ELR (cell line): ENCODE measurements around the gene ADGRV1.
"Not testable (repeated sequence)": the region's sequence is repeated elsewhere in the genome, so short reads cannot be mapped to it uniquely, and the experiment has no call there.

Source experiments
- DNase-seq: peaks from one replicate; pipeline ENCODE4 v3.0.0-alpha.2; 2015; ENCODE audit warnings: low read depth

ADGRV1 gene

DNA sequence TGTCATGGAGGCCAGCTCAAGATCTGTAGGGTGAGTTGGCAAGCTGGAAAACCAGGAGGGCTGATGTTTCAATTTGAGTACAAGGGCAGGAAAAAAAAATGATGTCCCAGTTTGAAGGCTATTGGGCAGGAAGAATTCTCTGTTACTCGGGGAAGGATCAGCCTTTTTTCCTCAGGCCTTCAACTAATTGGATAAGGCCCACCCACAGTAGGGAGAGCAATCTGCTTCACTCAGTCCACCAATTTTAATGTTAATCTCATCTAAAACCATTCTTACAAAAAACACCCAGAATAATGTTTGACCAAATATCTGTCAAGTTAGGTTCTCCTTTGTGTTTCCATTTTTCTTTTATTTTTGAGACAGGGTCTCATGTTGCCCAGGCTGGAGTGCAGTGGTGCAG lies 442.1 kb downstream of the ADGRV1 start:
- no peak for DNase-seq

DNA sequence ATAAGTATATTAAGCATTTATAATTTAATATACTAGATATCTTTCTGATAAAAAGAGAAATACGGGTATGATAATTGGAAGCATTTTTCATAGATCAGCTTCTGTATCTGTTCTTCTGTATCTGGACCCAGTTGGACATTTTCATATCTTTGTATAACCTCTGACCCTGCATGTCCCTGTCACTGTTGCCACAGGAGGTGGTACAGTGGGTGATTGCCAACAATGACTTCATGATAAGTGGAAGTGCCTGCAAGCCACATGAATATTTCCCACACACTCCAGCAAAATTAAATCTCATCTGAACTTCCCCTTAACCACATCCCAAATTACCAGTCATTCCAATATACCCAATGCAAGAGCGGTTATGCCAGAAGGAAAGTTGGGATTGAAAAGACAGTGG lies 448.1 kb downstream of the ADGRV1 start:
- DNase-seq: no peak

- no peak for DNase-seq
Measured at GRCh38 chr5:91007251-91007650, 448.7 kb downstream of the ADGRV1 start.

- no peak for DNase-seq
Measured at GRCh38 chr5:91007780-91008402, 449.3 kb downstream of the ADGRV1 start.

DNA sequence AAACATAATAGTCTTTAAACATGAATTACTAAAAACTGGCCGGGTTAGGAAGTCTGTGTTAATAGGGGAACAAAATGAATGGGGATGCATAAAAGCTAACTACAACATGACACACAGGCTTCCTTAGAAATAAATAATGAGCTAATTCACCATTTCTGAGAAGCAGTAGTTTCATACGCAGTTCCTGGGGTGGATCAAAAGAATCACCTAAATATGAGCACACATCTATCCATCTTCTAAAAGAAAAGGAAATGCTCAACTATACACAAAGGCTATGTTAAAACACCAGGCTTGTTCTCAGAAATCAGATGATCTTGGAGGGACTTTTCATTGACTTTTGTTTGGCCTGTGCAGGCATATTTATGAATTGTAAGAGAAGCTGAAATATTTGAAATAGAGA lies 451.5 kb downstream of the ADGRV1 start:
- no peak for DNase-seq

GRCh38 chr5:91011029-91011428 lies 452.4 kb downstream of the ADGRV1 start:
- DNase-seq: peak; percentile 4

GRCh38 chr5:91012867-91013266 lies 454.3 kb downstream of the ADGRV1 start:
- not testable (repeated sequence) for DNase-seq

DNA sequence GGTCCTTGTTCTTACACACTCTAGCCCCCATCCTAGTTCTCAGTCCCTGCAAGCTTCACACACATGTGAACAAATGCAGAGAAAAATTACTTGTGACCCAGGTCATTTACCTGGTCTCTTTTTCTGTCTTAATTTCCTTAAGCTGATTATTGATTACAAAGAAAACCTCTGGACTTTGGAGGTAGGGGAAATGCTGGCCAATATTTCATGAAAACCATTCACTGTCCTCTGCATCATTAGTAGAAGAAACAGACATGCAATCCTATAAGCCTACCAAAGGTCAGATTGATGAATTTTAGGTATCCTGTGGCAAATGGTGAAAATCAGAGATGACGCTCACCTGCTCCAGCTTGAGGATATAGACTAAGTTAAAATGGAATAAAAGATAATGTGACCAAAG lies 457.7 kb downstream of the ADGRV1 start:
- no peak for DNase-seq

GRCh38 chr5:91016954-91017700 lies 458.5 kb downstream of the ADGRV1 start:
- DNase-seq: peak; percentile 33

- DNase-seq: no peak
Measured at GRCh38 chr5:91018200-91018599, 459.6 kb downstream of the ADGRV1 start.

- DNase-seq: no peak
Measured at GRCh38 chr5:91018712-91019371, 460.2 kb downstream of the ADGRV1 start.

DNA sequence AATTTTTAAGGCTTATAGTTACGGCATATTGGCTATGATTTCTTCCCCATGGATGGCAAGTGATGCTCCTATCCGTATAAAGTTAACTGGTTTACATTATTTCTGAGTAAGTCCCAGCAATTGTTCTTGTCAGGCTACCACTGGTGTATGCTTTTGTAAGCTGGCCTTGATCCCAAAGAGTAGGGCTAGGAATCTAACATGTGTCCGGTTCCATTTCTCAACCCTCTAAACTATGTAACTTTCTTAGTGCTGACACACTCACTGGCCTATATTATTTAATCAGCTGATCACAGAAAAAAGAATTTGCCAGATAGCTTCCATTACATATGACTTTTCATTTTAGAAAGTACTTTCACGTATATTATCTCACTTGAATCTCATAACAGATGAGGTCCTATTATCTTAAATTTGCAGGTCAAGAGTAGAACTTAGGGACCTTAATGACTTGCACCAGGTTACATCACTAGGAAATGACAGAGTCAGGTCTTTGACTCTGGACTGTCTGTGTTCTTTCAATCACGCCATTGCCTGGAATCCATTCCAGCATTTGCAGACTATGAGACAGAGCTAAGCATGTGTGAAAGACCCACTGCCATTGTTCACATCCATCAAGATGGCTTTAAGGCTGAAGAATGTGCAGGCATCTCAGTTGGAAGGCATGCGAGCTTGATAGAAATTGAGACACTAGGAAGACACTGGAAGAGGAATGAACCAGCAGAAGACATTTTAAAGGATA lies 461.6 kb downstream of the ADGRV1 start:
- no peak for DNase-seq

DNA sequence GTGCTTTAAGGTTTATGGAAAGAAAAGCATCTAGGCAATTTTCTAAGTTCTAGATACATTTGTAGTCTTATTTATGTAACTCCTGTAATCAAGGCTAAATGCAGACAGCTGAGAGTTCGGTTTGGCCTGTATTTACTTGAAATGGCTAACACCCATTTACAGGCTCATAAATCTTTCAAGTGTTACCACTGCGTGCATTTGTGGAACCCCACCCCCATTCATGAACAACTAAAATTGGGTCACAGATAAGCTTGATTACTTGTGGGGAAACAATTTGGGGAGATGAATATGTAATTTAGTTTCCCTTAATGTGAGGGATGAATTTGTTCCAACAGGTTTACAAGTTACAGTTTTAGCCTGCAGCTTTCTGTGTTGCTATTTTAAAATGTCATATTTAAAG lies 463.9 kb downstream of the ADGRV1 start:
- no peak for DNase-seq

DNA sequence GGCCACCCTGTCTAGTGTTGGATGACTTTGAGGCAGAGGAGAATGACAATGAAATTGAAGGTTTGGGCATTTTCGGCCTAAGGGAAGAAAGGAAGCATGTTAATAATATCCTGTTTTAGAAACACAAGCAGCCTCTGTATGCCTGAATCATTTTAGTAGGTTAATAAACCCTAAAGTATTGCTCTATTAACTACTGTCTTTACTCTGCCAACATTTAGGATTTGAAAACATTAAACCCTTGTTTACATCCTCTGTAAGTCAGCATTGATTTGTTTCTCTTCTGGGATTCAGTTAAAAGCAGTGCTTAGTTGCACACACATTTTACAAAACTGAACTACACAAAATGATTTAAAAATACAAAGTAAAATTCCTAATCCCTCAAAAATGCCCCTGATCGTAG lies 465.6 kb downstream of the ADGRV1 start:
- DNase-seq: no peak

- no peak for DNase-seq
Measured at GRCh38 chr5:91024727-91025126, 466.1 kb downstream of the ADGRV1 start.

DNA sequence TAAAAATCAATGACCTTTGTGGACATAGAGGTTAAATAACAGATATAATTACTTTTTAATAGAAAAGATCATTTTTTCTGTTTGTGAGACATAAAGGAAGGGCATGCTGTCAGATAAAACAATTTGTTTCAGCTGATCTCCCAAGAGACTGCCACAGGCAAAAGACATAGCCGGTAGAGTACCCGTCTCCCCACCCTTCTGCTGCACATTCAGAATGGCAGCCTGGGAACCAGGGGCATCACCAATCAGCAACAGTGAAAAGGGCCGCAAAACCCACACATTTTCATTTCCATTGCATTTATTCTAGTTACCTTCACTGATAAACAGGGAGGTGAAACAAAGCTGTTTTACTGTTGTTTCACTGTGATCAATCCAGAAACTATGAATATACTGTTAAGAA lies 466.9 kb downstream of the ADGRV1 start:
- no peak for DNase-seq

GRCh38 chr5:91025956-91026355 lies 467.4 kb downstream of the ADGRV1 start:
- no peak for DNase-seq

GRCh38 chr5:91026466-91026865 lies 467.9 kb downstream of the ADGRV1 start:
- no peak for DNase-seq

DNA sequence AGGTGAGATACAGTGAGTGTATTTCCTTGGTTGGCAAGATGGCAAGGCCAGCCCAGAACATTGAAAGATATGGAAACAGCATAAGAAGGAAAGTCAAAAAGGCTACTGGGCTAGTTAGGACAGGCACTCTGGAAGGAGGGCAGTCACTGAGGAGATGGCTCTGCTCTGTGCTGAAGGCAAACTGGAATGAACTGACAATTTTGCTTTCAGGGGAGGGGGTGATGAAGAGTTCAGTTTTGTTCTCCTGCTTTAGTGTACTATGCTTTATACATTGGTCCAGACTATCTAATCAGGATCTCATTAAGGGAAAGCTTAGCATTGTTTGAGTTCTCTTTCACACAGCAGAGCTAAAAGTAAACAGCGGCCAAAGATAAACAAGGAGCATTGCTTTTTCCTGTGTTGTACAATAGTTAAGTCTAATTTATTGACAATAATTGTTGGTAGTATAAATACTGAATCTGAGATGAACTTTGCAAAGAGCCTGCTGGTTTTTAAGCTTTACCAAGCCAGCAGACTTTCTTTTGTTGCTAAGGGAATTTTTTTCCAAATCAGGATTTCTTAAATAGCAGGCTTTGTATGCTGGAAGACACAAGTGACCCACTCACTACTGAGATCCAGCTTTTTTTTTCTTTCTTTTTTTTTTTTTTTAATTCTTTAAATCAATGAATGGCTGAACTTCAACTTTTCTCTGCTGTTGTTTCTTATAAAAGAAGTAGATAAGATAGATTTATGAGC lies 469.0 kb downstream of the ADGRV1 start:
- DNase-seq: no peak

GRCh38 chr5:91028499-91028956 lies 469.9 kb downstream of the ADGRV1 start:
- no peak for DNase-seq

DNA sequence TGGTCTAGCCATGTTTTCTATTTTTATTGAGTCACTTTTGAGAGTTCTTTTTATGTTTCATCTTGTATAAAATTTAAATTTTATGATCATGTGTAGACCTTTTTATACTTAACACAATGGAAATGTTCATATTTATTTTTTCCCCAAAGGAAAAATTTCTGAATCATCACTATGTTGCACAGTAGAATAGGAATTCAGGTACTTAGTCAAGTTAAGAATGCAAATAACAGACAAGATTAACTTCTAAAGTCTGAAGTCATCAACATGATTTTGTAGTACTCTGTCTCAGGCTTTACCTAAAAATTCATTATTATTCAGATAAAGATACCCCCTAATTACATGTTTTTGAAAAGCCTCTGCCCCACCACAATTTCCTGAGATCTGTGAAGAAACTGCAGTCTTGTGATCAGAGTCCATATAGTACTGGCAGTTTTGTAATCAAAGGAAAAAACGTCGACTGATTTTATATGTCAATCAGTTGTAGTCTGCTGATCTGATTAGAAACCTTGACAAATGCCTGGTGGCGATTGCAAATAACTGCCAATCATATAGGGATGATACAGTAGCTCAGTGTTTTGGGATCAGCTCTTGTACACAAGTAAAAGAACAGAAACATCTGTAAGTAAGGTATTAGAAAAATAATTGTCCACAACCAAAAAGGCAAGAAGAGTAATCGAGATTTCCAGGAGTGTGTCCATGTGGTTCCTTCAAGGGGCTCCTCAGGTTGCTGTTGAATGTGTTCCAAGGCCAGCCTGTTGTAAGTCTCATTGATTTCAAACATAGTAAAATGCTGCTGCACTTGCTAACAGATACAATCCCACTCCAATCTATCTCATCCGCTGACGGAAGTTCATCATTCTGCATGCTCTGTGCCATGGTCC lies 472.2 kb downstream of the ADGRV1 start:
- no peak for DNase-seq
